ENCODE results near the gene TAF6.
"Not testable (repeated sequence)": the region's sequence is repeated elsewhere in the genome, so short reads cannot be mapped to it uniquely, and the experiment has no call there.

DNA sequence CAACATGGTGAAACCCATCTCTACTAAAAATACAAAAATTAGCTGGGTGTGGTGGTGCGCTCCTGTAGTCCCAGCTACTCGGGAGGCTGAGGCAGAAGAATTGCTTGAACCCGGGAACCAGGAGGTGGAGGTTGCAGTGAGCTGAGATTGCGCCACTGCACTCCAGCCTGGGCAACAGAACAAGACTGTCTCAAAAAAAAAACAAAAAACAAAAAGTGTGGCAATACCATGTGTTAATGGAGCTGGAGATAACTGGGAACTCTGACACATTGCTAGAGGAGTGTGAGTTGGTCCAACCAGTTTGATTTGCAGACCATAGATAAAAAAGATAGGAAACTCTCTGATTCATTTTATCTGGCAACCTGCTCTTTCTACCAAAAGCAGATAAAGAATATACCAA is 27.2 kb upstream of the TAF6 start:
- not testable (repeated sequence) for TF ChIP-seq POLR2A, POLR2AphosphoS5 (IDR thresholded peaks at IDR 0.05; ENCODE audit: low read depth, low read length)

Data from GM12891 (cell line).